SK-N-SH (cell line): ENCODE measurements around the gene MBD3L2.
"Not testable (repeated sequence)": the region's sequence is repeated elsewhere in the genome, so short reads cannot be mapped to it uniquely, and the experiment has no call there.

Experiments
- CTCF ChIP-seq: fragments of 200-600 bp; sonication (generic); IDR thresholded peaks from 2 replicates; pipeline ENCODE4 v1.6.1; 2017; ENCODE audit warnings: antibody characterized with exemption, mild to moderate bottlenecking, moderate library complexity
- EZH2phosphoT487 ChIP-seq: fragments of 200-600 bp; sonication (generic); IDR thresholded peaks from 2 replicates; pipeline ENCODE4 v1.6.1; 2017; ENCODE audit warnings: low read depth, mixed run types, mild to moderate bottlenecking, antibody characterized with exemption, moderate library complexity, borderline replicate concordance
- MAX ChIP-seq: IDR thresholded peaks from 2 replicates; pipeline ENCODE4 v1.4.0; 2012; ENCODE audit warnings: low read depth
- POLR2AphosphoS5 ChIP-seq: IDR thresholded peaks from 2 replicates; pipeline ENCODE4 v1.6.1; 2012; ENCODE audit warnings: low read depth, low read length
- RAD21 ChIP-seq: IDR thresholded peaks from 2 replicates; pipeline ENCODE4 v1.6.1; 2012; ENCODE audit warnings: mild to moderate bottlenecking, low read length
- REST ChIP-seq: IDR thresholded peaks from 2 replicates; pipeline ENCODE4 v1.6.1; 2012; ENCODE audit warnings: mild to moderate bottlenecking, low read depth, low read length, moderate library complexity
- RFX5 ChIP-seq: IDR thresholded peaks from 2 replicates; pipeline ENCODE4 v1.6.1; 2012; ENCODE audit warnings: mild to moderate bottlenecking, improper control_type of control experiment, low read length
- TF ChIP-seq, protein P1 (sequence below): IDR thresholded peaks from 2 replicates; pipeline ENCODE4 v1.4.0; 2012; ENCODE audit warnings: low read depth, borderline replicate concordance

DNA sequence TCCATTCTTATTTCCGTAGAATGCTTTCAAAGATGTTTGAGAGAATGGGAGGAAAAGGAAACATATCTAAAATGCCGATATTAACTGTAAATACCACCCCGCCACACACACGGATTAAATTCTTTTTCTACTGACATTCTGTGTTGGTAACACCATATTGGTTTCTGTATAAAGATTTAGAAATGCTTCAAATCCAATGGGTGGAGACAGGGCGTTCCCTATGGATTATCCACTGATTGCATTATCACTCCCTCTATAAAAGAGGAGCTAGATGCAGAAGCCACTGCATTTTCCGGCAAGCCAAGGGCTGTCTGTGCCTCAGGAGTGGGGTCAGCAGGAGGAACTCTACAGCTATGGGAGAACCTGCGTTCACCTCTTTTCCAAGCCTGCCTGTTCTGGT, at the start of gene MBD3L2:
- TF ChIP-seq CTCF, RAD21, MAX, POLR2AphosphoS5, REST, RFX5, EZH2phosphoT487: not testable (repeated sequence)
- TF ChIP-seq, protein P1, sequence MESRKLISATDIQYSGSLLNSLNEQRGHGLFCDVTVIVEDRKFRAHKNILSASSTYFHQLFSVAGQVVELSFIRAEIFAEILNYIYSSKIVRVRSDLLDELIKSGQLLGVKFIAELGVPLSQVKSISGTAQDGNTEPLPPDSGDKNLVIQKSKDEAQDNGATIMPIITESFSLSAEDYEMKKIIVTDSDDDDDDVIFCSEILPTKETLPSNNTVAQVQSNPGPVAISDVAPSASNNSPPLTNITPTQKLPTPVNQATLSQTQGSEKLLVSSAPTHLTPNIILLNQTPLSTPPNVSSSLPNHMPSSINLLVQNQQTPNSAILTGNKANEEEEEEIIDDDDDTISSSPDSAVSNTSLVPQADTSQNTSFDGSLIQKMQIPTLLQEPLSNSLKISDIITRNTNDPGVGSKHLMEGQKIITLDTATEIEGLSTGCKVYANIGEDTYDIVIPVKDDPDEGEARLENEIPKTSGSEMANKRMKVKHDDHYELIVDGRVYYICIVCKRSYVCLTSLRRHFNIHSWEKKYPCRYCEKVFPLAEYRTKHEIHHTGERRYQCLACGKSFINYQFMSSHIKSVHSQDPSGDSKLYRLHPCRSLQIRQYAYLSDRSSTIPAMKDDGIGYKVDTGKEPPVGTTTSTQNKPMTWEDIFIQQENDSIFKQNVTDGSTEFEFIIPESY: not testable (repeated sequence)
